NB4 (cell line): ENCODE results near the gene POU6F2.

Experiments
- POLR2A ChIP-seq: IDR thresholded peaks from 2 replicates; pipeline ENCODE4 v1.6.1; 2011; ENCODE audit warnings: mild to moderate bottlenecking; ENCODE audit not compliant: insufficient read length; ENCODE audit errors: extremely low read depth
- TF ChIP-seq, protein P1 (sequence below): IDR thresholded peaks from one replicate; pipeline ENCODE4 v1.5.1; 2012; ENCODE audit warnings: low read depth, low read length

DNA sequence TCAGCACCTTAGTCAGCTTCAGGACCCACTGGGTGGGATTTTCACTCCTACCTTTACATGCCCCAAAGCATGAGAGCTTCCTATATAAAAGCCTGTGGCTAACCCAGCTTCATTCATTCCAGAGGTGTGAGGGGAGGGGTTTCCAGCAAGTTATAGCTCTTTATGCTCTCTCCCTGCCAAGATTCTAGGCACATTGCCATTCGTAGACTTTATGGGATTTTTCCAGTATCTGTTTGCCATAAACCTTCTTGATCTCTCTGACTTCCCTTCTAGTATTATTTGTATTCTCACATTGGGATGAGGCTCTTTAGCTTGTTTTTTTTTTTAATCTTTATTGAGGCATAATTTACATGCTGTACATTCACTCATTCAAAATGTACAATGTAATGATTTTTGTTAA, 67.5 kb downstream of the POU6F2 start:
- TF ChIP-seq POLR2A, result no peak
- TF ChIP-seq, protein P1, sequence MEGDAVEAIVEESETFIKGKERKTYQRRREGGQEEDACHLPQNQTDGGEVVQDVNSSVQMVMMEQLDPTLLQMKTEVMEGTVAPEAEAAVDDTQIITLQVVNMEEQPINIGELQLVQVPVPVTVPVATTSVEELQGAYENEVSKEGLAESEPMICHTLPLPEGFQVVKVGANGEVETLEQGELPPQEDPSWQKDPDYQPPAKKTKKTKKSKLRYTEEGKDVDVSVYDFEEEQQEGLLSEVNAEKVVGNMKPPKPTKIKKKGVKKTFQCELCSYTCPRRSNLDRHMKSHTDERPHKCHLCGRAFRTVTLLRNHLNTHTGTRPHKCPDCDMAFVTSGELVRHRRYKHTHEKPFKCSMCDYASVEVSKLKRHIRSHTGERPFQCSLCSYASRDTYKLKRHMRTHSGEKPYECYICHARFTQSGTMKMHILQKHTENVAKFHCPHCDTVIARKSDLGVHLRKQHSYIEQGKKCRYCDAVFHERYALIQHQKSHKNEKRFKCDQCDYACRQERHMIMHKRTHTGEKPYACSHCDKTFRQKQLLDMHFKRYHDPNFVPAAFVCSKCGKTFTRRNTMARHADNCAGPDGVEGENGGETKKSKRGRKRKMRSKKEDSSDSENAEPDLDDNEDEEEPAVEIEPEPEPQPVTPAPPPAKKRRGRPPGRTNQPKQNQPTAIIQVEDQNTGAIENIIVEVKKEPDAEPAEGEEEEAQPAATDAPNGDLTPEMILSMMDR, result no peak
